G401.6 (cell line): ENCODE measurements around the gene GPAM.
"Not testable (repeated sequence)": the region's sequence is repeated elsewhere in the genome, so short reads cannot be mapped to it uniquely, and the experiment has no call there.

Experiments
- FAIRE-seq: peaks from 2 replicates; lab custom pipeline; 2012; peaks lifted over from hg19 to GRCh38; lab: Jason Lieb, UNC

The GPAM gene, protein sequence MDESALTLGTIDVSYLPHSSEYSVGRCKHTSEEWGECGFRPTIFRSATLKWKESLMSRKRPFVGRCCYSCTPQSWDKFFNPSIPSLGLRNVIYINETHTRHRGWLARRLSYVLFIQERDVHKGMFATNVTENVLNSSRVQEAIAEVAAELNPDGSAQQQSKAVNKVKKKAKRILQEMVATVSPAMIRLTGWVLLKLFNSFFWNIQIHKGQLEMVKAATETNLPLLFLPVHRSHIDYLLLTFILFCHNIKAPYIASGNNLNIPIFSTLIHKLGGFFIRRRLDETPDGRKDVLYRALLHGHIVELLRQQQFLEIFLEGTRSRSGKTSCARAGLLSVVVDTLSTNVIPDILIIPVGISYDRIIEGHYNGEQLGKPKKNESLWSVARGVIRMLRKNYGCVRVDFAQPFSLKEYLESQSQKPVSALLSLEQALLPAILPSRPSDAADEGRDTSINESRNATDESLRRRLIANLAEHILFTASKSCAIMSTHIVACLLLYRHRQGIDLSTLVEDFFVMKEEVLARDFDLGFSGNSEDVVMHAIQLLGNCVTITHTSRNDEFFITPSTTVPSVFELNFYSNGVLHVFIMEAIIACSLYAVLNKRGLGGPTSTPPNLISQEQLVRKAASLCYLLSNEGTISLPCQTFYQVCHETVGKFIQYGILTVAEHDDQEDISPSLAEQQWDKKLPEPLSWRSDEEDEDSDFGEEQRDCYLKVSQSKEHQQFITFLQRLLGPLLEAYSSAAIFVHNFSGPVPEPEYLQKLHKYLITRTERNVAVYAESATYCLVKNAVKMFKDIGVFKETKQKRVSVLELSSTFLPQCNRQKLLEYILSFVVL

DNA sequence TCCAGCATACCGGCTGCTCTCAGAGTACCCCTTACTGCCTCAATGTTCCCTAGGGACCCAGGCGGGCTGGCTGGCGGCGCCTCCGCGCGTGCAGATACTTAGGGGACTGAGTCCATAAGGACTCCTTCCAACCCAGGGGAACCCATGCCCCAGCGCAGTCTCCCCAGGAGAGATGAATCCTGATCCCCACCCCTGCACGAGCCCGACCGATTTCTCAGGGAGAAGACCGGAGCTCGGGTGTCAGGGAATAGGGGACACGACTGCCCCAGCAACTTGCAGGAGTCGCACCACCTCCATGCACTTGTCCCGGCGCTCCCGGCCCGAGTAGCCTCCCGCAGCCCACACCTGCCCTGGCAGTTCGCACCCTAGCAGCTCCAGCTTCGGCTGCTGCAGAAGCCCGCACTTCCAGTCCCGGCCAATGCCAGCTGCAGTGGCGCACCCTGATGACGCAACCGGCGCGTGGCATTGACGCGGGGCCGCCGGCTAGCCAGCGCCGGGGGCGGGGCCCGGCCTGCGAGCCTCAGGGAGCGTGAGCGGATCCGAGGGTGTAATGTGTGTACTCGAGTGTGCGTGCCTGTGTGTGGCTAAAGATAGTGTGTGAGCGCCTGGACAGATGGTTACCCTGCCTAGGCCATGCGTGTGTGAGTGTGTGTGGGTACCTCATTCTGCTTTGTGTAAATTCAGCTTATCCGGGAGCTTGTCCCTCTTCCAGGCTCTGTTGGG is at the start of gene GPAM:
Gene GPAM, minus strand, starts transcription at position 437 of the 723 bp plus-strand sequence. CDS start 1,981 bp downstream, outside the sequence.
- FAIRE-seq: no peak

GRCh38 chr10:112232670-112233069 is 49.1 kb upstream of the GPAM start:
- no peak for FAIRE-seq

- FAIRE-seq: no peak
Observed at GRCh38 chr10:112231602-112232400, 48.2 kb upstream of the GPAM start.

DNA sequence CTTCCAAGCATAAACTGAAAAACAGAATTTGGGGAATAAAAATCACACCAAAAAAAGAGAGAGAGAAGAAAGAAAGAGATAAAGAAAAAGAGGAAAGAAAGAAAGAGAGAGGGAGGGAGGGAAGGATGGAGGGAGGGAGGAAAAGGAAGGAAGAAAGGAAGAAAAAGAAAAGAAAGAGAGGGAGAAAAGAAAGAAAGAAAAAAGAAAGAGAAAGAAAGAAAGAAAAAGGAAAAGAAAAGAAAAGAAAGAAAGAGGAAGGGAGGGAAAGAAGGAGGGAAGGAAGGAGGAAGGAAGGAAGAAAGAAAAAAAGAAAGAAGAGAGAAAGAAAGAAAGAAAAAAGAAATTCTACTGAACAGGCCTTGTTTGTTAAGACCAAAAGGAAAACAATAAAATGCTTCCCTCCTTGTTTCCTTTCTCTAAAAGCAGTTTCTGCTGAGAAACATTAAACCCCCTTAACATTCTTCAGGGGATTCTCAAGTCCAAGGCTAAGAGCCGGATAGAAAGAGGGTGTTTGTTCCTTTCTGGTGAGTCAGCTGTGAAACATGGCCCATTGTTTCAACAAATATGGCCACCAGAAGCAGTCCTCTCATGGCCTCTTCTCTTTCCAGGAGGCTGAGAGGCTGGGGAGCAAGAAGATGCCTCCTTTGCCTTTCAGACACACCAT is 46.9 kb upstream of the GPAM start:
- no peak for FAIRE-seq

DNA sequence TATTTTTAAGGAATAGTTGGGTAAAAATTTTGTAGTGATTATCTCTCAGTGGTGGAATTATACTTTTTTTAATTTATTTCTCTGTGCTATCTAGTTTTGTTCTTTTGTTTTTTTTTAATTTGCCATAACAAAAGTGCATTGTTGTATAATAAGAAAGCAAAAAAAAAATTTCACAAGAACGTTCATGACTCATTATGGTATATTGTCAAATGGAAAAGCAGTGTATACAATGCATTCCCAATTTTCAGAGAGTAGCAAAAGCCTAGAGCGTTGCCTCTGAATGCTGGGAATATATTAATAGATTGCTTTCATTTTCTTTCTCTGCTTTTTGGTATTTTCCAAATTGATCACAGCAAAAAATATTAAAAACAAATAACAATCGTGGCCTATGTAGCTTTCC is 46.3 kb upstream of the GPAM start:
- no peak for FAIRE-seq

DNA sequence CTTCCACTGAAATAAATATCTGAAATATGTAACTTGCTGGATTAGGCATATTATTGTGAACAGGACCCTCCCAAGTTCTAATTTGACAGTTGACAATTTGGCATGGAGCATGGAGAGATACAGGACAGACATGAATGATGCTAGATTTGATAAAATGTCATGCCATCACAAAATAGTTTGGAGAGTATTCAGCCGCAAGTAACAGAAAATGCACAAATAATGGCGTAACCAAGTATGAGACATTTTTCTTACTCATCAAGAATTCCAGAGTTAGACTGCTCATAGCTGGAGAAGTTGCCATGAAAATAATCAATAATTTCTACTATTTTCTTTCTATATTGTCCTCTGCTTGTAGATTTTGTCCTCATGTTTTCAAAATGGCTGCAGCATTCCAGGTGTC is 45.5 kb upstream of the GPAM start:
- FAIRE-seq: no peak

- FAIRE-seq: not testable (repeated sequence)
Observed at GRCh38 chr10:112228366-112229088, 45.0 kb upstream of the GPAM start.

DNA sequence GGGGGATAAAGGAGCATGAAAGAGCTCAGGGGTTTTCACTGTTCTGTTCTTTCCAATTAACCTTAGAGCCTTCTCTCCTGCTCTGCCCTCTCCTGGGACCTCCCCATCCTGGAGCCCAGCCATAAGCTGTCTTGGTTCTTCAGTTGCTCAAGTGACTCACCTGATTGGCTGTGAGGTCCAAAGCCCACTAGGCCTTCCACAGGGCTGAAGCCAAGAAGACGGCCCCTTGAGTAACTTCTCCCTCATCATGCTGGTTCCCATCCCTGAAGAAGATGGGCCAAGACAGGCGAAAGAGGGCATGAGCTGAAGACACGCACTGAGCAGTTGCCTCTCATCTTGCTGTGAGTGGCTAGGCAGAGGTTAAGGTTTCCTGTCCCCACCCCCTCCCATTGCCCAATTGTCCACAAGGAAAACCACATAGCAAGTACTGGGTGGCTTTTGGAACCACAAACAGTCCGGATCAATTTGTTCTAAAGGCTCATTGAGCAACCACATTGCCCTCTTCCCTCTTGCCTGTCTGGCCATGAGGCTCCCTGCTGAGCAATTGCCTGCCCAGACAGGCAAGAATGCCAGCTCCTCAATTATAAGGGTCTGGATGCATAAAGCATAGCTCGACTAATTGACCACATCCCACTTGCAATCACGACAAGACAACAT is 43.9 kb upstream of the GPAM start:
- no peak for FAIRE-seq

- FAIRE-seq: no peak
Observed at GRCh38 chr10:112226439-112227248, 43.1 kb upstream of the GPAM start.

DNA sequence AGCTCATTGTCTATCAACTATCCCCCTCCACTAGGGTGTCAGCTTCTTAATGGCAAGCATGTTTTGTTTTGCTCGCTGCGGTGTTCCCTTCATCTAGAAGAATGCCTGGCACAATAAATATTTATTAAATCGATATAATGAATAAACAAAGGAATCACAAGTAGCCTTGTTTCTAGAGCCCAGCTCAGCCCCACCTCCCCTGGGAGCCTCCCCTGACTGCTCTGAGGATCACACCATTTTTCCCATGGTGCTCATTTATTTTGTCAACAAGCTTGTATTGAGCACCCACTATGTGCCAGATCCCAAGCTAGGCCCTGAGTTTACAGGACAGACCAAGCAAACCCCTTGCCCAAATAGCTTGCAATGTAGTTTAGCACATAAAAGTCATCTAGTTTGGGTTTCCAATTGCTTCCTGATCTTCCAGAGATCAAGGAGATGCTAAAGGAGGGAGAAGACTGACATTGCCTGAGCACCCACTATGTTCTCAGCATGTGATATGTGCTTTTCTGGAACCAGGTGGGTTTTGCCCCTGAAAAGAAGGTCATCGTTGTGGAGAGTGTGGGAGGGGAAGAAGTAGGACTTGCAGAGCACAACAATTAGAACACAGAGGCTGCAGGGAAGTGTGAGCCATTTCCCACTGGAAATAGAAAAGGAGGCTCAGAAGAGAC is 42.3 kb upstream of the GPAM start:
- FAIRE-seq: no peak

DNA sequence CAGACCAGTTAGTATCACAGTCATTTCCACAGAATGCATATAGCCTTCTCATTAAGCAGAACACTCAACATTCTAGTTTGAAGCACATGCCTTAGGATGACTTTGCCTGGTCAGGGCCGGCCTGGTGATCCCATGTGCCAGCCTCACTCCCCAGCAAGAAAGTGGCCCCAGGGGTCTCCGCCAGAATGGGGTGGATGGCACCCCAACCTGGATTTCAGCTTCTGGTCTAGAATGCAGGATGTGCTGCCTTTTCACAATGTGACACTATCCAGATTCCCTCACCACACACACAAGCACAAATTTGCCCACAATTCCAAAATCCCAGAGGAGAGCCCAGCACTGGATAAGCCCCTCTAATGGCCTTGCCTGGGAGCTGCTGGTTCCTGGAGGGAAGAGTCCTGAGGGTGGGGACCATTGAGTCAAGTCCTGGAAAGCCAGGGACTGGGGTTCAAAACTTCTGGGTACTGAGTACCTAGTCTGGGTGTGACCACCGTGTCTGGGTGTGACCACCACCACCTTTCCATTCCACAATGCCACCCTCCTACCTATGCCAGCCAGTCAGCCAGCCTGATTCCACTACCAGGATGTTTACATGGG is 41.5 kb upstream of the GPAM start:
- FAIRE-seq: no peak

DNA sequence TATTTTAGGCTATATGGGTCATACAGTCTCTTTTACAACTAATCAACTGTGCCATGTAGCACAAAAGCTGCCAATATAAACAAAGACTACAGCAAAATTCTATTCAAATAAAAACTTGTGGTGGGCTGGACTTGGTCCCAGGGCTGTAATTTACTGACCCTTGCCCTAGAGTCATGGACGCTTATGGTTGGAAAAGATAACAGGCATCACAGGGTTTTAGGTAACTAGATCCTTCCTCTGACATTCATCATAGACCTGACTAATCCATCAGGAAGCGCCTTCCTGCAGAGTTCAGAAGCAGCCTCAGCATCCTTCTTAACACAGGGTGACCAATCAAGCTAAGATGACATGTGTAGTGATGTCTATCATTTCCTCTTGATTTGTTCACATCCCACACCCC is 40.2 kb upstream of the GPAM start:
- FAIRE-seq: no peak

DNA sequence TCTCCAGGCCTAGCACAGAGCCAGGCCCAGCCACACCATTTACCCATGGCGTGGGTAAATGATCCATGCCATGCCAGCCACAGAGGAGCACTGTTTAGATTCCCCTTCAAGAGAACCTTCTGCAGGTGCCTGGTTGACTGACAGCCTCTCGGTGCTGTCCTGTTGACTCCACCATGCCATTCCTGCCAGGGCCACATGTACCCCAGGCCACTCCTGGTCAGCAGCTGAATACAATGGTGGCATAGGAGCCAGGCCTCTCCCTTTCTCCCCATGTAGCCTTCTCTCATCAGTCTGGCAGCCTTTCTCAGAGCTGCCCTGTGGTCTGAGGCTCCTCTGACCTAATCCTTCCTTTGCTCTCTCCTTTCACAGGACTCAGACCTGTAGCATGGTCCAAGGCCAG is 39.2 kb upstream of the GPAM start:
- FAIRE-seq: no peak

DNA sequence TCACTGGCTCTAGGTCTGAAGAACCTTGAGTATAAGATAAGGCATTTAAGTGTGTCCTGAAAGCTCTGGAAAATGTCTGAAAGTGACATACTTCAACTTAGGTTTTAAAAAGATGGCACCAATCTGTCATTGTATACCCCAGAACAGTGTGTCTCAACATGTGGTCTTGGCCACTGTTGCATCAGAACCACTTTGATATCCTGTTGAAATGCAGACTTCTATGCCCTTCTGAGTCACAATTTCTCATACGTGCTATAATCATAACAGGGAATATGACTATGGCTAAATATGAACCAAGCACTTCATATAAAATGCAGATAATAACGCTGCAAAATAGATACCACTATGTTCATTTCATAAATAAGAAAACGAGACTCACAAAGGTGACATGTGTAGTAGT is 38.0 kb upstream of the GPAM start:
- FAIRE-seq: no peak

DNA sequence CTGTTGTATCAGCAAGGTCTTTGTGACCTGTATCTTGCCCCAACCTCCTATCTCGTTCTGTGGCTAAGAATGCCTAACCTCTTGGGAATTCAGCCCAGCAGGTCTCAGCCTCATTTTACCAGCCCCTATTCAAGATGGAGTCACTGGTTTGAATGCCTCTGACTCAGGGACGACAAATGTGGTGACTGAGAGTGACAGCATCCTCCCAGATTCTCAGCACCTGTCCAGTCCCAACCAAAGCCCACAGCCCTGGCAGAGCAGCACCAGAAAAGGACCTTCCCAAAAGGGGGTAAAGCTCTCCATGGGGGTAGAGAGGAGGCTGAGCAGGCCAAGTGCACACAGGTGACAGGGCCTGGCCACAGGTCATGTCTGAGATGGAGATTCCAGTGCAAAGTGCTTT is 35.4 kb upstream of the GPAM start:
- no peak for FAIRE-seq

GRCh38 chr10:112218036-112218390 is 34.4 kb upstream of the GPAM start:
- FAIRE-seq: no peak

GRCh38 chr10:112217386-112218035 is 33.9 kb upstream of the GPAM start:
- no peak for FAIRE-seq

GRCh38 chr10:112216966-112217365 is 33.4 kb upstream of the GPAM start:
- FAIRE-seq: no peak
